ENCODE measurements around the gene ELFN2. TPM values are rescaled to one million over a fixed set of nuclear protein-coding genes. Genes with fewer than 3 reads are reported as not detected.

The ELFN2 gene
- total RNA-seq, 1 donor = under 0.01 TPM

DNA sequence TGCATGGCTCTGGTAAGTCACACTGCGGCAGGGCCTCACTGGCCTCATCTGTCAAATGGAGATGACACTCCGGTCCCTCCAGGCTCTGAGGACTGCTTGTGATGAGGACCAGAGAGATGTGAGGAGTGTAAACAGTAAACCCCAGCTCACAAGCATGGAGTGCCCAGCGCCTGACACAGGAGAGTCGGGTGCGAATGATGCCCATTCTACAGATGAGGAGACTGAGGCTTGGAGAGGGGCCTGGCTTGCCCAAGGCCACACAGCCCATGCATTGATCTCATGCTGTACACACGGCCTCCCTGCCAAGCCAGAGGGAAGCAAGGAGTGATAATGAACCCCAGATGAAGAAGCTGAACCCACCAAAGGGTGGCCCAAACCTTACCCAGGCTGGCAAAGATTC lies 37.2 kb downstream of the ELFN2 start:
- no peak overlapping the region for H3K27ac ChIP-seq (ENCODE audit: low read depth, low read length)
- H4K20me1 ChIP-seq (ENCODE audit: insufficient read depth, low read length) = no peaks in the 10 kb centered on the region
- TF ChIP-seq, protein P1, sequence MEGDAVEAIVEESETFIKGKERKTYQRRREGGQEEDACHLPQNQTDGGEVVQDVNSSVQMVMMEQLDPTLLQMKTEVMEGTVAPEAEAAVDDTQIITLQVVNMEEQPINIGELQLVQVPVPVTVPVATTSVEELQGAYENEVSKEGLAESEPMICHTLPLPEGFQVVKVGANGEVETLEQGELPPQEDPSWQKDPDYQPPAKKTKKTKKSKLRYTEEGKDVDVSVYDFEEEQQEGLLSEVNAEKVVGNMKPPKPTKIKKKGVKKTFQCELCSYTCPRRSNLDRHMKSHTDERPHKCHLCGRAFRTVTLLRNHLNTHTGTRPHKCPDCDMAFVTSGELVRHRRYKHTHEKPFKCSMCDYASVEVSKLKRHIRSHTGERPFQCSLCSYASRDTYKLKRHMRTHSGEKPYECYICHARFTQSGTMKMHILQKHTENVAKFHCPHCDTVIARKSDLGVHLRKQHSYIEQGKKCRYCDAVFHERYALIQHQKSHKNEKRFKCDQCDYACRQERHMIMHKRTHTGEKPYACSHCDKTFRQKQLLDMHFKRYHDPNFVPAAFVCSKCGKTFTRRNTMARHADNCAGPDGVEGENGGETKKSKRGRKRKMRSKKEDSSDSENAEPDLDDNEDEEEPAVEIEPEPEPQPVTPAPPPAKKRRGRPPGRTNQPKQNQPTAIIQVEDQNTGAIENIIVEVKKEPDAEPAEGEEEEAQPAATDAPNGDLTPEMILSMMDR (IDR thresholded peaks at IDR 0.05; ENCODE audit: extremely low read depth, low read depth, low read length) = no peak
- H3K36me3 ChIP-seq (ENCODE audit: insufficient read depth, low read length) = no peaks in the 10 kb centered on the region
- H3K4me2 ChIP-seq (ENCODE audit: insufficient read depth, low read length) = no peak overlapping the region
- no peaks in the 10 kb centered on the region for H3K9me3 ChIP-seq (ENCODE audit: low read depth, low read length)
- no peaks in the 10 kb centered on the region for H3K79me2 ChIP-seq (ENCODE audit: insufficient read depth, low read length)
- H2AFZ ChIP-seq (ENCODE audit: low read length) = no peak overlapping the region
- no peak for DNase-seq (ENCODE audit: insufficient read length, low spot score, missing footprints)
- peaks cover 19% of the 10 kb centered on the region for H3K27me3 ChIP-seq (ENCODE audit: insufficient read depth, low read length)
- no peak overlapping the region for H3K4me3 ChIP-seq (ENCODE audit: insufficient read depth, low read length)
- no peaks in the 10 kb centered on the region for H3K4me1 ChIP-seq (ENCODE audit: insufficient read depth, low read length)

DNA sequence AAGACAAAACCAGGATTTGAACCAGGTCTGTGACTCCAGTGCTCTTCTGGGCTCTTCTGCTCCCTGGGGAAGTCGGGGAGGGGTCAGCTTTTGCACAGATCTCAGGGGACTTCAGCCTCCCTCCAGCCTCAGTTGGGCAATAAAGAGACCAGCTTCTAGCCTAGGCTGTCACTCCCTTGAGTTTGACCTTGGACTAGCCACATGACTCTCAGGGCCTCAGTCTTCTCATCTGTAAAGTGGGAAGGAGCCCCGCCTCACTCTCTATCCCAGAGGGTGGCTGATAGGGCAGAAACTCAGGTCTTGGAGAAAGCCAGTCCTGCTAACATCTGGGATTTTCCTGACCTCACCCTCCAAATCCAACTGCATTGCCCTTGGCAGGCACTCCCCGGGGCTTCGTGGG lies 38.7 kb downstream of the ELFN2 start:
- Histone ChIP-seq H3K79me2 (ENCODE audit: insufficient read depth, low read length) (no peaks in the 10 kb centered on the region), H3K4me2 (ENCODE audit: insufficient read depth, low read length) (no peak overlapping the region), H3K4me1 (ENCODE audit: insufficient read depth, low read length) (no peaks in the 10 kb centered on the region), H4K20me1 (ENCODE audit: insufficient read depth, low read length) (no peaks in the 10 kb centered on the region), H3K27me3 (ENCODE audit: insufficient read depth, low read length) (peaks cover 19% of the 10 kb centered on the region), H3K9me3 (ENCODE audit: low read depth, low read length) (no peaks in the 10 kb centered on the region), H3K4me3 (ENCODE audit: insufficient read depth, low read length) (no peak overlapping the region), H3K27ac (ENCODE audit: low read depth, low read length) (no peak overlapping the region), H2AFZ (ENCODE audit: low read length) (no peak overlapping the region), H3K36me3 (ENCODE audit: insufficient read depth, low read length) (no peaks in the 10 kb centered on the region)
- no peak for DNase-seq (ENCODE audit: insufficient read length, low spot score, missing footprints)
- TF ChIP-seq, protein P1 (IDR thresholded peaks at IDR 0.05; ENCODE audit: extremely low read depth, low read depth, low read length) = no peak

DNA sequence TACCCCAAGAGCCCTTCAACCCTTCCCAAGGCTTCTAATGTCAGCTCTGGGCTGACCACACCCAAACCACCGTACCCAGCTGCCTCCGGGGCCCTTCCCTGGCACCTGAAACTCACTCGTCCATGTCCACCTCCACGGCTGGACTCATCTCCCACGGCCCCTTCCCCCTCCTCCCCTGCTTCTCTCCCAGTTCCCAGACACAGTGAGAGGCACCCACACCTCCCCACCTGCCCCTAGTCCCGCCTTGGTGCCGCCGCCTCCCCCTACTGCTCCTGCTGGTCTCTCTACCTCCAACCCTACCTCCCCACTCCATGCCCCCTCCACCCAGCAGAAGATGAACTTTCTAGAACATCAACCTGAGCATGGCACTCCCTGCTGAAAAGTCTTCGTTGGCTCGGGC lies 39.5 kb downstream of the ELFN2 start:
- peaks cover 19% of the 10 kb centered on the region for H3K27me3 ChIP-seq (ENCODE audit: insufficient read depth, low read length)

DNA sequence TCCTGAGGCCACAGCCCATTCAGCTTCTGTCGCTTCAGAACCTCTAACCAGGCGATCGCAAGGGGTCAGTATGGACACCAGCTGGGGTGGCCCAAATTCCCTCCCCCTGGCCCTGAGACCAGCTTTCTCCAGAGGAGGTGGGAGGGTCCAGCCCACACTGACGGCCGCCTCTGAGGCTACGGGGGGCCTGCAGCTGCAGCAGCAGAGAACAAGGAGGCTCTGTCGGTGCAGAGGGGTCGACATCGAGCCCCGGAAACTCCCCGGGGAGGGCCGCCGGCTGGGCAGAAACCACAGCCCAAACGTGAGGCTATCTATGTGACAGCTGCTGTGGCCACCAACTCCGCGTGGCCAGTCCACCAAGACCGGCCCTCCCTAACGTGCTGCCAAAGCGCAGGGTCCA lies 40.8 kb downstream of the ELFN2 start:
- H3K9me3 ChIP-seq (ENCODE audit: low read depth, low read length) = no peaks in the 10 kb centered on the region
- no peak overlapping the region for H3K4me3 ChIP-seq (ENCODE audit: insufficient read depth, low read length)
- no peaks in the 10 kb centered on the region for H3K4me1 ChIP-seq (ENCODE audit: insufficient read depth, low read length)
- DNase-seq (ENCODE audit: insufficient read length, low spot score, missing footprints) = no peak
- TF ChIP-seq, protein P1 (IDR thresholded peaks at IDR 0.05; ENCODE audit: extremely low read depth, low read depth, low read length) = no peak
- H4K20me1 ChIP-seq (ENCODE audit: insufficient read depth, low read length) = no peaks in the 10 kb centered on the region
- H3K79me2 ChIP-seq (ENCODE audit: insufficient read depth, low read length) = no peaks in the 10 kb centered on the region
- peaks cover 20% of the 10 kb centered on the region for H3K27me3 ChIP-seq (ENCODE audit: insufficient read depth, low read length)
- H3K27ac ChIP-seq (ENCODE audit: low read depth, low read length) = no peak overlapping the region
- H3K4me2 ChIP-seq (ENCODE audit: insufficient read depth, low read length) = no peak overlapping the region
- H2AFZ ChIP-seq (ENCODE audit: low read length) = no peak overlapping the region
- H3K36me3 ChIP-seq (ENCODE audit: insufficient read depth, low read length) = no peaks in the 10 kb centered on the region

More for the DNA sequence above, 39.5 kb downstream of the ELFN2 start:
- DNase-seq (ENCODE audit: insufficient read length, low spot score, missing footprints) = no peak
- Histone ChIP-seq H3K27ac (ENCODE audit: low read depth, low read length) (no peak overlapping the region), H3K36me3 (ENCODE audit: insufficient read depth, low read length) (no peaks in the 10 kb centered on the region), H4K20me1 (ENCODE audit: insufficient read depth, low read length) (no peaks in the 10 kb centered on the region), H3K4me1 (ENCODE audit: insufficient read depth, low read length) (no peaks in the 10 kb centered on the region), H3K79me2 (ENCODE audit: insufficient read depth, low read length) (no peaks in the 10 kb centered on the region), H3K9me3 (ENCODE audit: low read depth, low read length) (no peaks in the 10 kb centered on the region), H2AFZ (ENCODE audit: low read length) (no peak overlapping the region), H3K4me3 (ENCODE audit: insufficient read depth, low read length) (no peak overlapping the region), H3K4me2 (ENCODE audit: insufficient read depth, low read length) (no peak overlapping the region)
- TF ChIP-seq, protein P1 (IDR thresholded peaks at IDR 0.05; ENCODE audit: extremely low read depth, low read depth, low read length) = no peak
